Upper lobe of left lung (tissue), 4 donors: ENCODE data around the gene PTPRN2.

Source experiments
- CTCF ChIP-seq, 6 experiments: fragments of 450-650 bp in 4 of 6; fragments of 200-600 bp in 2 of 6; sonication (generic) in 2 of 6; IDR thresholded peaks; one replicate each; pipeline ENCODE4 v1.5.1; 2016 to 2019; ENCODE audit warnings: antibody characterized with exemption in 6 of 6
- POLR2A ChIP-seq, 4 donors: fragments of 450-650 bp; IDR thresholded peaks; one replicate each; pipeline ENCODE4 v1.5.1; 2016 to 2017; ENCODE audit warnings: antibody characterized with exemption in 4 of 4, mild to moderate bottlenecking in 2 of 4
- POLR2AphosphoS5 ChIP-seq, 2 donors: sonication (generic); formaldehyde crosslinking; IDR thresholded peaks; one replicate each; pipeline ENCODE4 v1.5.1; 2017; ENCODE audit warnings: antibody characterized with exemption in 2 of 2

DNA sequence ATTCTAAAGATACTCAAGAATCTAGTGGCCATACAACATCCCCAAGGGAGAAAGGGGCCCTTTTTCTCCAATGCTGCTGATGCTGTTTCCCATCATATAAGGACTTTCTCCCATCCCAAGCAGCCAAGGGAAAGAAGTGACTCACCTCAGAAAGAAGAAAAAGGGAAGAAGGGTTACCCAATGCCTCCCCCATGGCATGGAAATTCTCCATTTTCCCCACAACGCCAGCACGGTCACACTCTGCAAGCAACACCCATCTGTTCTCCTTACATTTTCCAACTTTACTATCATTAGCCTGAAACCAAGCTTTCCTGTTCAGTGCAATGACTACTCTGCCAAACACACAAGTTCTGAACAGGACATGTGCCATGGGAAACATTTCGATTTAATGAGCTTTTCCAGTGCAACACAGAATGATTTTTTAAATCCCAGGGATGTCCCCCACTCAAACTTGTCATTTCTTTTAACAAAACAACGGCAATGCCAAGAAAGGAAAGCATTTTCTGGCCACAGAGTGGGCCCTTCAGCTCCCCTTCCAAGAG is 67.9 kb downstream of the PTPRN2 start:
- TF ChIP-seq CTCF (IDR thresholded peaks at IDR 0.05) (no peak), POLR2AphosphoS5 (IDR thresholded peaks at IDR 0.05) (no peak), POLR2A (IDR thresholded peaks at IDR 0.05) (no peak)
